Liver (tissue), 9 donors: Measurements from ENCODE around the gene SERPINA6. TPM values are rescaled to one million over a fixed set of nuclear protein-coding genes. Genes with fewer than 3 reads are reported as not detected.

ENCODE experiments used
- DNase-seq: peaks from one replicate; pipeline ENCODE4 v3.0.0-alpha.2; 2017; ENCODE audit warnings: low spot score
- H3K27ac ChIP-seq, 2 donors: one replicate each; pipeline ENCODE4 v1.7.0; 2013; ENCODE audit warnings: inconsistent platforms in 2 of 2, low read length in 2 of 2, control low read depth in 1 of 2, low read depth in 1 of 2, mild to moderate bottlenecking in 1 of 2
- H3K27me3 ChIP-seq, 4 donors: one replicate each; pipeline versions ENCODE4 v1.6.1 to v1.7.0; 2013; ENCODE audit warnings: low read length in 3 of 4, inconsistent platforms in 1 of 4, mild to moderate bottlenecking in 1 of 4, moderate library complexity in 1 of 4; ENCODE audit not compliant: control insufficient read depth in 4 of 4, insufficient read depth in 4 of 4
- H3K36me3 ChIP-seq, 4 donors: one replicate each; pipeline versions ENCODE4 v1.6.1 to v1.7.0; 2013; ENCODE audit warnings: low read length in 3 of 4, mild to moderate bottlenecking in 3 of 4, low read depth in 1 of 4, moderate library complexity in 1 of 4; ENCODE audit not compliant: control insufficient read depth in 4 of 4, insufficient read depth in 3 of 4
- H3K4me1 ChIP-seq, 4 donors: one replicate each; pipeline versions ENCODE4 v1.6.1 to v1.7.0; 2013; ENCODE audit warnings: low read length in 3 of 4, mild to moderate bottlenecking in 3 of 4, moderate library complexity in 1 of 4; ENCODE audit not compliant: control insufficient read depth in 4 of 4, insufficient read depth in 4 of 4
- H3K4me3 ChIP-seq, 3 donors: one replicate each; pipeline versions ENCODE4 v1.6.1 to v1.7.0; 2013; ENCODE audit warnings: low read length in 3 of 3, control low read depth in 1 of 3, low read depth in 1 of 3, mild to moderate bottlenecking in 1 of 3
- H3K9ac ChIP-seq, 2 donors: one replicate each; pipeline ENCODE4 v1.7.0; 2013; ENCODE audit warnings: low read length in 2 of 2, mild to moderate bottlenecking in 2 of 2, moderate library complexity in 2 of 2, control low read depth in 1 of 2, low read depth in 1 of 2
- H3K9me3 ChIP-seq, 4 donors: one replicate each; pipeline versions ENCODE4 v1.6.1 to v1.7.0; 2013; ENCODE audit warnings: low read length in 3 of 4; ENCODE audit not compliant: control insufficient read depth in 4 of 4
- ATF3 ChIP-seq: IDR thresholded peaks from 2 replicates; pipeline ENCODE4 v1.6.1; 2016; ENCODE audit warnings: antibody characterized with exemption
- CTCF ChIP-seq: fragments of 150-350 bp; IDR thresholded peaks from 2 replicates; pipeline ENCODE4 v1.5.1; 2017; ENCODE audit warnings: improper control_type of control experiment, low read depth, low read length; ENCODE audit not compliant: missing input control
- EGR1 ChIP-seq, 2 donors: IDR thresholded peaks; 2 replicates each; pipeline ENCODE4 v1.6.1; 2016 to 2018; ENCODE audit warnings: antibody characterized with exemption in 2 of 2, low read depth in 2 of 2
- FOXA1 ChIP-seq: IDR thresholded peaks from 2 replicates; pipeline ENCODE4 v1.6.1; 2016; ENCODE audit warnings: antibody characterized with exemption
- FOXA2 ChIP-seq: IDR thresholded peaks from 2 replicates; pipeline ENCODE4 v1.6.1; 2016; ENCODE audit warnings: antibody characterized with exemption
- GABPA ChIP-seq, 2 donors: IDR thresholded peaks in 1 of 2; conservative IDR thresholded peaks in 1 of 2; 2 replicates each; pipeline ENCODE4 v1.6.1; 2016; ENCODE audit warnings: antibody characterized with exemption in 2 of 2, mild to moderate bottlenecking in 1 of 2, moderate library complexity in 1 of 2
- HNF4A ChIP-seq, 2 donors: conservative IDR thresholded peaks; 2 replicates each; pipeline ENCODE4 v1.6.1; 2016; ENCODE audit warnings: antibody characterized with exemption in 2 of 2, mild to moderate bottlenecking in 2 of 2
- HNF4G ChIP-seq: IDR thresholded peaks from 2 replicates; pipeline ENCODE4 v1.6.1; 2016; ENCODE audit warnings: antibody characterized with exemption
- JUND ChIP-seq, 2 donors: IDR thresholded peaks; 2 replicates each; pipeline ENCODE4 v1.6.1; 2016; ENCODE audit warnings: antibody characterized with exemption in 2 of 2
- NR2F2 ChIP-seq: IDR thresholded peaks from 2 replicates; pipeline ENCODE4 v1.6.1; 2016; ENCODE audit warnings: antibody characterized with exemption
- RAD21 ChIP-seq, 2 donors: IDR thresholded peaks; 2 replicates each; pipeline ENCODE4 v1.6.1; 2016; ENCODE audit warnings: antibody characterized with exemption in 2 of 2, mild to moderate bottlenecking in 2 of 2
- REST ChIP-seq: IDR thresholded peaks from 2 replicates; pipeline ENCODE4 v1.6.1; 2016; ENCODE audit warnings: antibody characterized with exemption, mild to moderate bottlenecking
- RXRA ChIP-seq, 2 donors: IDR thresholded peaks; 2 replicates each; pipeline ENCODE4 v1.6.1; 2017 to 2018; ENCODE audit warnings: antibody characterized with exemption in 2 of 2, mild to moderate bottlenecking in 1 of 2
- SP1 ChIP-seq: IDR thresholded peaks from 2 replicates; pipeline ENCODE4 v1.6.1; 2018; ENCODE audit warnings: antibody characterized with exemption, mild to moderate bottlenecking
- TAF1 ChIP-seq: conservative IDR thresholded peaks from 2 replicates; pipeline ENCODE4 v1.6.1; 2016; ENCODE audit warnings: antibody characterized with exemption, mild to moderate bottlenecking
- YY1 ChIP-seq: IDR thresholded peaks from 2 replicates; pipeline ENCODE4 v1.6.1; 2016; ENCODE audit warnings: antibody characterized with exemption, mild to moderate bottlenecking
- ZBTB33 ChIP-seq: IDR thresholded peaks from 2 replicates; pipeline ENCODE4 v1.6.1; 2016; ENCODE audit warnings: antibody characterized with exemption
- polyA plus RNA-seq, 2 donors: library from polyadenylated mRNA; stranded (reverse) in 1 of 2; unstranded in 1 of 2; fragments of 200-250 nt in 1 of 2; fragments of >200 nt in 1 of 2; fragmentation: Nextera tagmentation in 1 of 2; extraction: Ambion mirVana in 1 of 2; gene quantifications; one replicate each; pipeline versions ENCODE4 v1.2.1 to v1.2.3, GENCODE V29; 2013 to 2015
- total RNA-seq, 2 donors: library from RNA; depleted of rRNA; stranded (reverse); fragments of >200 nt; gene quantifications; one replicate each; pipeline ENCODE4 v1.2.3, GENCODE V29; 2014
- TF ChIP-seq, protein P1 (sequence below): IDR thresholded peaks from 2 replicates; pipeline ENCODE4 v1.6.1; 2016; ENCODE audit warnings: antibody characterized with exemption
- donor health status: healthy.
- donor health status: healthy.
- donor health status: healthy.
- donor health status: healthy.
- donor health status: healthy.

Gene SERPINA6
- total and polyA plus RNA-seq, 4 donors: 188 to 357 (median 328) TPM

DNA sequence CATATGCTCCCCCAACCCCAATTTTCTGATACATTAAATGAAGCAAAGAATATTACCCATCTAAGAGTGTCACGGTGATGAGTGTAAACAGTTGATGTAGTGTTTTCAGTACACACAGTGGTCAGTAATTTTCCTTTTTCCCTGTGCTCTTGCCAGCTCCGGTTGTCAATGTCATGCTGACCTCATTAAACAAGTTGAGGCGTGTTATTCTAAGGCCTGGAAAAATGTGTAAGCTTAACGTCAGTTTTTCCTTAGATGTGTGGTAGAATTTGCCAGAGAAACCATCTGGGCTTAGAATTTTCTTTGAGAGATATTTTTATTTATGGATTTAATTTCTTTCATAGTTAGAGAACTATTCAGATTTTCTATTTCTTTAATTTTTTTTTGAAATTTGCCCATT lies 11.7 kb upstream of the SERPINA6 start (continued):
- no peak for TF ChIP-seq REST

DNA sequence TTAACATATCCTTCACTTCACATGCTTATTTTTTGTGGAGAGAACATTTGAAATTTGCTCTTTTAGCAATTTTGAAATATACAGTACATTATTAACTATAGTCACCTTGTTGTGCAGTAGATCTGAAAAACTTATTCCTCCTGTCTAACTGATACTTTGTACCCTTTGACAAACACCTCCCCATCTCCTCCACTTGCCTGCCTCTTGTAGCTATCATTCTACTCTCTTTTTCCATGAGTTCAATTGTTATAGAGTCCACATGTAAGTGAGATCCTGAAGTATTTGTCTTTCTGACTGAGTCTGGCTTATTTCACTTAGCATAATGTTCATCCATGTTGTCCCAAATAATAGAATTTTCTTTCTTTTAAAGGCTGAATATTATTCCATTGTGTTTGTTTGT lies 9.5 kb upstream of the SERPINA6 start:
- no peak overlapping the region for H3K4me3 ChIP-seq
- H3K36me3 ChIP-seq: no peaks in the 10 kb centered on the region
- H3K9ac ChIP-seq: no peak overlapping the region
- H3K27me3 ChIP-seq: no peaks in the 10 kb centered on the region
- no peak overlapping the region for H3K27ac ChIP-seq
- no peaks in the 10 kb centered on the region for H3K9me3 ChIP-seq
- DNase-seq: no peak
- no peak for TF ChIP-seq HNF4G
- TF ChIP-seq CTCF: no peak
- TF ChIP-seq SP1: no peak
- TF ChIP-seq NR2F2: no peak
- TF ChIP-seq GABPA (IDR thresholded peaks at IDR 0.05 in 1 of 2, conservative IDR thresholded peaks at IDR 0.05 in 1 of 2): no peak
- TF ChIP-seq ZBTB33: no peak
- no peak for TF ChIP-seq RAD21 (IDR thresholded peaks at IDR 0.05)
- TF ChIP-seq, protein P1, sequence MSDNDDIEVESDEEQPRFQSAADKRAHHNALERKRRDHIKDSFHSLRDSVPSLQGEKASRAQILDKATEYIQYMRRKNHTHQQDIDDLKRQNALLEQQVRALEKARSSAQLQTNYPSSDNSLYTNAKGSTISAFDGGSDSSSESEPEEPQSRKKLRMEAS: no peak
- no peak for TF ChIP-seq FOXA1
- TF ChIP-seq ATF3: no peak
- no peak for TF ChIP-seq YY1
- TF ChIP-seq JUND (IDR thresholded peaks at IDR 0.05): no peak
- TF ChIP-seq RXRA (IDR thresholded peaks at IDR 0.05): no peak
- TF ChIP-seq REST: no peak
- TF ChIP-seq FOXA2: no peak
- TF ChIP-seq HNF4A (conservative IDR thresholded peaks at IDR 0.05): no peak
- TF ChIP-seq TAF1: no peak
- no peak for TF ChIP-seq EGR1 (IDR thresholded peaks at IDR 0.05; ENCODE audit: low read depth in 2 of 2)
- peaks cover 2 to 18% (median 13%) of the 10 kb centered on the region in 4 donors for H3K4me1 ChIP-seq
